Subcutaneous adipose tissue (tissue), 4 donors: ENCODE data around the gene TRMT61A. TPM values are rescaled to one million over a fixed set of nuclear protein-coding genes. Genes with fewer than 3 reads are reported as not detected.

Source experiments
- CTCF ChIP-seq: fragments of 450-650 bp; IDR thresholded peaks from one replicate; pipeline ENCODE4 v1.5.1; 2016; ENCODE audit warnings: low read depth, mild to moderate bottlenecking, control low read depth, antibody characterized with exemption, moderate library complexity
- total RNA-seq, 4 donors: library from RNA; depleted of rRNA; stranded (reverse); fragments of >200 nt; gene quantifications; one replicate each; pipeline ENCODE4 v1.1.0, GENCODE V29; 2016

TRMT61A gene
- total RNA-seq, 4 donors from 2014 or later = 3.1 to 13.9 (median 9.9) TPM

GRCh38 chr14:103524002-103524935, 4.7 kb upstream of the TRMT61A start:
- no peak for TF ChIP-seq CTCF

DNA sequence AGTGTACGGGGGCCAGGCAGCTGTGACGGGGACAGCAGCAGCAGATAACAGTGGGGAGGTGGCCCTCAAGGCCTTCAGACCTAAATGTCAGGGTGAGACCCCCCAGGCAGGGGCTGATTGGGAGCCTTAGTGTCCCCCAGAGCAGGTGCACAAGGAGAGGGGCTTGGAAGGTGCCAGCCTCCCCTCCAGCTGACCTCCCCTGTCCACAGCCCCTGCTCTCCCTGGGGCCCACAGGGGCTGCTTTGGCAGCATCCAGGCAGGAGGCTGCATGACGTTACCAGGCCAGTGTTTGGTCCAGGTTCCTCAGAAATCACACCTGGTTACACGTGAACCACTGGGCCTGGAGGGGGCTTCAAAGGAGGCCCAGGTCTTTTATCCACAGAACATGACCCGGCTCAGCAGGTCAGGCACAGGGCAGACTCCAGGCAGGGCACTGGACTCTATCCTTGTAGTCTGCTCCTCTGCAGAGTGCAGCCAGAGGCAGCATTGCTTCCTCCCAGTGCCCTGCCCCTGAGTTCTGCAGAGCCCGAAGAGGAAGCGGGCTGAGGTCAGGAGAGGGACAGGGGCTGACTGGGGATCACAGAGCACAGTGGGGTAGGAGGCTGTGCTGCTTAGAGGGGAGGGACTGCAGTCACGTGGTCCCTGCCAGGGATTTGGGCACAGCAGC, 2.6 kb upstream of the TRMT61A start:
- TF ChIP-seq CTCF = no peak

DNA sequence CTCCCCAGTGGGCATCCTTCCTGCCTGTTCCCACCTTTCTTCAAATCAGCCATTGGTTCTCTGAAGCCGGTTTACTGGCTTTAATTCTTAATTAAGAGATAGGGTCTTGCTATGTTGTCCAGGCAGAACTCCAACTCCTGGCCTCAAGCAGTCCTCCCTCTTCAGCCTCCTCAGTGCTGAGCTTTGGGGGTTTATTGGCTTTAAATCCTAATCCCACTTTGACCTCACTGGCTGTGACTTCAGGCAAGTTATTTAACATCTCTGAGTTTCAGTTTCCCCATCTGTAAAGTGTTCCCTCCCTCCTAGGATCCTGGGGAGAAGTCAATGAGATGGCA, 2.1 kb upstream of the TRMT61A start:
- no peak for TF ChIP-seq CTCF

GRCh38 chr14:103527408-103528145, 1.4 kb upstream of the TRMT61A start:
- TF ChIP-seq CTCF = no peak

- TF ChIP-seq CTCF = no peak
These were observed 830 bp upstream of the TRMT61A start for GRCh38 chr14:103528146-103528586.

- no peak for TF ChIP-seq CTCF
These were observed 678 bp downstream of the TRMT61A start for GRCh38 chr14:103529383-103530365.
